ENCODE results near the gene ZNF197. TPM values are rescaled to one million over a fixed set of nuclear protein-coding genes. Genes with fewer than 3 reads are reported as not detected.

ZNF197 gene
- polyA plus RNA-seq, 1 donor (not counting 4 experiments of a cell fraction or from before 2014, with no cell fraction given): 8.8 TPM

- TF ChIP-seq EZH2 (IDR thresholded peaks at IDR 0.05; ENCODE audit: low read length) (no peak), CTCF (optimal IDR thresholded peaks at IDR 0.05 in 1 of 3, IDR thresholded peaks at IDR 0.05 in 1 of 3, conservative IDR thresholded peaks at IDR 0.05 in 1 of 3; ENCODE audit: extremely low read depth in 1 of 3, insufficient read depth in 2 of 3, low read length in 3 of 3) (no peak)
- Histone ChIP-seq H3K4me1 (ENCODE audit: control insufficient read depth, extremely low read depth, insufficient read depth, low read length) (no peaks in the 10 kb centered on the region), H3K4me3 (ENCODE audit: control insufficient read depth in 2 of 3, extremely low read depth in 1 of 3, insufficient read depth in 2 of 3, low read depth in 1 of 3, low read length in 3 of 3) (no peak overlapping the region), H3K9me1 (ENCODE audit: control insufficient read depth, extremely low read depth, insufficient read depth, low read length) (no peaks in the 10 kb centered on the region), H3K36me3 (ENCODE audit: control insufficient read depth in 2 of 2, extremely low read depth in 1 of 2, insufficient read depth in 2 of 2, low read length in 2 of 2) (no peaks in the 10 kb centered on the region), H4K20me1 (ENCODE audit: control insufficient read depth, extremely low read depth, insufficient read depth, low read length) (no peaks in the 10 kb centered on the region), H3K9me3 (ENCODE audit: control insufficient read depth, low read depth, low read length) (no peaks in the 10 kb centered on the region), H3K27me3 (ENCODE audit: control insufficient read depth, extremely low read depth, insufficient read depth, low read length) (no peaks in the 10 kb centered on the region), H3K27ac (ENCODE audit: control insufficient read depth, insufficient read depth, low read length) (no peak overlapping the region), H2AFZ (ENCODE audit: control insufficient read depth, low read length) (no peak overlapping the region), H3K4me2 (ENCODE audit: control insufficient read depth, extremely low read depth, insufficient read depth, low read depth, low read length) (no peak overlapping the region), H3K79me2 (ENCODE audit: control insufficient read depth, insufficient read depth, low read length) (no peaks in the 10 kb centered on the region), H3K9ac (ENCODE audit: control insufficient read depth, extremely low read depth, insufficient read depth, low read length) (no peak overlapping the region)
- DNase-seq (ENCODE audit: low read depth, low spot score): no peak
- dilution Hi-C loops (cut with MboI; ENCODE audit: extremely low pct_ligation_motif_present, low sequenced_read_pairs): no loop called here
- FAIRE-seq: no peak
These were observed 49.4 kb downstream of the ZNF197 start for GRCh38 chr3:44674211-44674610.

GRCh38 chr3:44678480-44679116 lies 53.8 kb downstream of the ZNF197 start:
- Histone ChIP-seq H2AFZ (ENCODE audit: control insufficient read depth, low read length) (no peak overlapping the region), H4K20me1 (ENCODE audit: control insufficient read depth, extremely low read depth, insufficient read depth, low read length) (no peaks in the 10 kb centered on the region)
- FAIRE-seq: no peak

More at GRCh38 chr3:44678480-44679116, 53.8 kb downstream of the ZNF197 start:
- no peaks in the 10 kb centered on the region for H3K9me1 ChIP-seq (ENCODE audit: control insufficient read depth, extremely low read depth, insufficient read depth, low read length)
- no peak for DNase-seq (ENCODE audit: low read depth, low spot score)
- no peaks in the 10 kb centered on the region for H3K27me3 ChIP-seq (ENCODE audit: control insufficient read depth, extremely low read depth, insufficient read depth, low read length)
- dilution Hi-C loops (cut with MboI; ENCODE audit: extremely low pct_ligation_motif_present, low sequenced_read_pairs): no loop called here
- H3K9ac ChIP-seq (ENCODE audit: control insufficient read depth, extremely low read depth, insufficient read depth, low read length): no peak overlapping the region
- H3K9me3 ChIP-seq (ENCODE audit: control insufficient read depth, low read depth, low read length): no peaks in the 10 kb centered on the region
- H3K4me1 ChIP-seq (ENCODE audit: control insufficient read depth, extremely low read depth, insufficient read depth, low read length): no peaks in the 10 kb centered on the region
- TF ChIP-seq CTCF (optimal IDR thresholded peaks at IDR 0.05 in 1 of 3, IDR thresholded peaks at IDR 0.05 in 1 of 3, conservative IDR thresholded peaks at IDR 0.05 in 1 of 3; ENCODE audit: extremely low read depth in 1 of 3, insufficient read depth in 2 of 3, low read length in 3 of 3): no peak
- no peak for TF ChIP-seq EZH2 (IDR thresholded peaks at IDR 0.05; ENCODE audit: low read length)
- H3K27ac ChIP-seq (ENCODE audit: control insufficient read depth, insufficient read depth, low read length): no peak overlapping the region
- no peaks in the 10 kb centered on the region for H3K36me3 ChIP-seq (ENCODE audit: control insufficient read depth in 2 of 2, extremely low read depth in 1 of 2, insufficient read depth in 2 of 2, low read length in 2 of 2)
- no peak overlapping the region for H3K4me2 ChIP-seq (ENCODE audit: control insufficient read depth, extremely low read depth, insufficient read depth, low read depth, low read length)
- no peak overlapping the region for H3K4me3 ChIP-seq (ENCODE audit: control insufficient read depth in 2 of 3, extremely low read depth in 1 of 3, insufficient read depth in 2 of 3, low read depth in 1 of 3, low read length in 3 of 3)
- no peaks in the 10 kb centered on the region for H3K79me2 ChIP-seq (ENCODE audit: control insufficient read depth, insufficient read depth, low read length)

All from keratinocyte (primary cell).